Cortex of kidney (tissue), 1 donor: ENCODE results near the gene LGALS12.
"Not testable (repeated sequence)": the region's sequence is repeated elsewhere in the genome, so short reads cannot be mapped to it uniquely, and the experiment has no call there.

ENCODE experiments used
- DNase-seq: peaks from one replicate; lab custom pipeline; 2025; lab: John Stamatoyannopoulos, UW

LGALS12 gene

DNA sequence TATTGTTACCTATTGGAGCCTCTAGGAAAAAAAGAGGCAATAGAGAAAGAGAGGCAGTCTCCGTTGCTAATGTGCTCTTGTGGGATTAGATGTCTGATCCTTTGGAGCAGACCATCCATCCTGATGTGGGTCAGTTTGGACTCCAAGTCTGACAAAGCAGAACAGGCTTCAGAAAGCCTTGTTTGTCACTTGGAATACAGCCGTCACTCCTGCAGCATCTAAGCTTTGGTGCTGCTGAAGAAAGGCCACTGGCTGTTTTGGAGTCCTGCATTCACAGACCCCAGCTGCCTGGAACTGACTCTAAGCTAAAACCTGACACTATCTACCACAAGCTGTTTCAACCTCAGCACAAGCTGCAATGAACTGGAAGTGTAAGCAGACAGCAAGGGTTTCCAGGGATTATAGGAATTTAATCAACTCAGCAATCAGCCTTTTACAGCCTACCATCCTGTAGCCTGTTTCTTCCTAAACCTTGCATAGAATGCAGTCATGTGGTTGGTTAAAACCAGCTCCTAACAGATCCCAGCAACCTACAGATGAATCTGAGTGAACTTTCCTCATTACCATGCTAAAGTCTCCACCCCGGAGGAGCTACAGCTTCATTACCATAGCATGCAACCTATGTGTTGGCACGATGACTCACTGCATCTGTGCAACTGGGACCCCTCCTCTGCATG is 27.1 kb downstream of the LGALS12 start:
- no peak for DNase-seq

GRCh38 chr11:63534076-63534475 is 28.2 kb downstream of the LGALS12 start:
- no peak for DNase-seq

- DNase-seq = no peak
These were observed 29.1 kb downstream of the LGALS12 start for GRCh38 chr11:63534895-63535461.

GRCh38 chr11:63535734-63536133 is 29.9 kb downstream of the LGALS12 start:
- no peak for DNase-seq

GRCh38 chr11:63536669-63537292 is 30.9 kb downstream of the LGALS12 start, which contains the start of gene PLAAT4:
Gene PLAAT4, plus strand, starts transcription at chr11:63536808. Its CDS starts 61 bp downstream, at chr11:63536869.
- DNase-seq = no peak

GRCh38 chr11:63537293-63538101 is 31.6 kb downstream of the LGALS12 start:
- DNase-seq = no peak

DNA sequence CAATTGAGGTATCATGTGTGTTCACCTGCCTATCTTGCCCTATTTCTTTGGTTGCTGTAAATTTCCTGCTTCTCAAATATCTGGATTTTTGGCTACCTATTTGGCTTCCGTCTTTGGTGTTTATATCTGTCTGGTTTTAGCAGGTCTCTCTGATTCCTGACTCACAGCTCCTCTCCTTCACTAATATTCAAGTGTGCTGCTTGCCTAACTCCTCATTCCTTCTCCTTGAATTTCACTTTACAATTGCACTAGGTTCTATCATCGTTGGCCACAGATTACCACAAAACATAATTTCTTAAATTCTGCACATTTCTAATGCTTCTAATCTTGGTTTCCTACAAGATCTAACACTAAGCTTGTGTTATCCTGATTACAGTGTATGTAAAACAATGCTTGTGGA is 36.6 kb downstream of the LGALS12 start:
- DNase-seq = not testable (repeated sequence)

DNA sequence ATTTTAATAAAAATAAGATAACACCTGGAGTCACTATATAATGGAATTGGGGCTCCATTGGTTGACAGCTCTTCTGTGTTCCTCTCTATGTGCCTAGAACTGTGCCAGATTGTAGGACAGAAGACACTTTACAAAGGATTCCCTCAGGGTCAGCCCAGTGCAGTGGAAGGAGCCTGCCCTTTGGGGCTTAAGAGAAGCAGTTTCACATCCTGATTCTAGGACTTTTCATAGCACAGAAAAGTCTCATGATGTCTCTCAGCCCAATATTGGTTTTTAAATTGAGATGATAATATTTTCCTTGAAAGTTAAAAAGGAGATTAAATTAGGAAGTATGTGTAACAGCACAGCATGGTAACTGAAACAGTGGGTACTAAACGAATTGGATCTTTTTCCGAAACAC is 37.8 kb downstream of the LGALS12 start:
- DNase-seq = no peak

- DNase-seq = no peak
These were observed 41.2 kb downstream of the LGALS12 start for GRCh38 chr11:63547061-63547460.

GRCh38 chr11:63548178-63548577 is 42.3 kb downstream of the LGALS12 start:
- DNase-seq = no peak

DNA sequence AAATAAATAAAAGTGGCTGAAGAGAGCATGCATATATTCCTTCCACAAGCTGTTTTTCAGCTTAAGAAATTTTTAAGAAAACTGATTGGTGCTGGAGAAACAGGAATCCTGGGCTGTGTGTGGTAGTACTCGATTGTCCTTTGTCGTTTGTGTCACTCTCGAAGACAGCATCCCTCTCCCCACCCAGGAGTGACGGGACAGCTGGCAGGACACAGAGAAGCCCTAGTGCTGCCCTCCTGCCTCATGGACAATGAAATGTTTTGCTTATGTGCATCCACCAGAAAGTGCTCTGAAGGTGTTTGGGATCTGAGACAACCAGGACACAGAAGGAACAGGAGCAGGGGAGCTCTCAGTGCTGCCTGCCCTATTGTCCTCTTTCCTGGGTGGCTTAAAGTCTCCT is 43.5 kb downstream of the LGALS12 start:
- DNase-seq = no peak

GRCh38 chr11:63550156-63550700 is 44.3 kb downstream of the LGALS12 start:
- DNase-seq = not testable (repeated sequence)

DNA sequence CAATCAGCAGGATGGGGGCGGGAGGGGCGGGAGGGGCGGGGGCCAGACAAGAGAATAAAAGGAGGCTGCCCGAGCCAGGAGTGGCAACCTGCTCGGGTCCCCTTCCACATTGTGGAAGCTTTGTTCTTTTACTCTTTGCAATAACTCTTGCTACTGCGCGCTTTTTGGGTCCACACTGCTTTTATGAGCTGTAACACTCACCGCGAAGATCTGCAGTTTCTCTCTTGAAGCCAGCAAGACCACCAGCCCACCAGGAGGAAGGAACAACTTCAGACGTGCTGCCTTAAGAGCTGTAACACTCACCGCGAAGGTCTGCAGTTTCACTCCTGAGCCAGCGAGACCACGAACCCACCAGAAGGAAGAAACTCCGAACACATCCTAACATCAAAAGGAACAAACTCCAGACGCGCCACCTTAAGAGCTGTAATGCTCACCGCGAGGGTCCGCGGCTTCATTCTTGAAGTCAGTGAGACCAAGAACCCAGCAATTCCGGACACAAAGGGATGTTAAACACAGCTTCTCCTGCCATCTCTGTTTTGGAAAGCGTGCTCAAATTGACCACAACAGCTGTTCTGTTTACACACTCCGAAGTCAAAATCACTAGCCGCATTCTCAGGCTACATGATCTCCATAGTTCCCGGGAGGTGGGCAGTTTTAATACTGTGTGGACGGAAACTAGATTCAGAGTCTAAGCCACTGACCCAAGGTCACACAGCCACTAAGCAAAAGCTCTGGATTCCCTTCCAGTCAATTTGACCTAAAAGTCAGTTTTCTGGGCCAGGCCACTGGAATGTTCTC is 45.4 kb downstream of the LGALS12 start:
- no peak for DNase-seq

DNA sequence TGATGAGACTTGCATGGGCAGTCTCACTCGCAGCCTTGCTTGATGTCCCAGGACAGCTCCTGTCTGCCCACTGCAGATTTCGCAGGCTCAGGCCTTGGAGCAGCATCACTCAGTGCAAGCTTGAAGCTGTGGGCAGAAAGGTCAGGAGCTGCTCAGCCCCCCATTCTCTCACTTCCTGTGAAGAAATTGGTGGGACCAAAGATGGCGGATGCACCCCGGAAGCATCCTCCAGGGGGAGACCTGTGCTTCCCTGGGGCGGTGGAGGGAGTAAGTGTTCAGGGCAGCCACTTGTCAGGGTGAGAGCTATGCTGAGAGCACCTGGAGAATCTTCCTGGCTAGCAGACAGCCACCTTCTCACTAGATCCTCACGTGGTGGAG is 46.0 kb downstream of the LGALS12 start:
- no peak for DNase-seq

- DNase-seq = no peak
These were observed 47.0 kb downstream of the LGALS12 start for GRCh38 chr11:63552921-63553320.

DNA sequence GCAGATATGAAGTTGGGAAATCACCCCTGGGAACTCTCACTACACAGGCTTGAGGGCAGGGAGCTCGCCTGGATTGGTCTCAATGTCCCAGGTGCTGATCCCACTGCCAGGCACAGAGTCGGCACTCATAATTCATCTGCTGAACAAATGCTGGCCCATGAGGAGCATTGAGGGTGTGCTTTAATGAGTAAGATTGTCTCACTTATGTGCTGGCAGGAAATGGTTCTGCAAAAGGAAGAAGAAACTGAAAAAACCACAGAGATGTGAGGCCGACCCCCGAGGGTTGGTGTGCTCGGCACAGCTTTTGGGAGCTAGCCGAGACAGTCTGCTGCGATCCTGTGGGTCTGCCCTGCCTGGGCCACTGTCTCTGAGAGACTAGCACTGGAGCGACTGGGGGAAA is 47.9 kb downstream of the LGALS12 start:
- DNase-seq = no peak

- no peak for DNase-seq
These were observed 49.0 kb downstream of the LGALS12 start for GRCh38 chr11:63554877-63555223.

GRCh38 chr11:63556404-63557013 is 50.6 kb downstream of the LGALS12 start:
- no peak for DNase-seq

DNA sequence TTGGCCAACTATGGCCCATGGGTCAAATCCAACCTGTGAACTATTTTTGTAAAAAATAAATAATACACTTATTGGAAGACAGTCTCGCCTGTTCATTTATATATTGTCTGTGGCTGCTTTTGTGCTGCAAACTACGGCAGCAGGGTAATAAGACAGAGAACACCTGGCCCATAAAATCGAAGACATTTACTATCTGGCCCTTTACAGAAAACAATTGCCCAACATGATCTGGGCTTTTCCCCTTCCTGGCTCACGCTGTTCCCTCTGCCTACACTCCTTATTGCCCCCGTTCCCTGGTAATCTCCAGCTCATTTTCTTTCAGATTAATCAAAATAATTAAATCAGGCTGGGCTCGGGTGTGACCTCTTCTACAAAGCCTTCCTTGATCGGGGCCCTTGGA is 51.7 kb downstream of the LGALS12 start:
- no peak for DNase-seq

- no peak for DNase-seq
These were observed 52.7 kb downstream of the LGALS12 start for GRCh38 chr11:63558459-63559157.
